Panc1 (cell line): Measurements from ENCODE around the gene LAMC3.

Experiments used
- POLR2AphosphoS5 ChIP-seq: IDR thresholded peaks from 2 replicates; pipeline ENCODE4 v1.6.1; 2012; ENCODE audit warnings: mild to moderate bottlenecking, low read depth, low read length, moderate library complexity
- TF ChIP-seq, protein P1 (sequence below): fragments of 450-650 bp; IDR thresholded peaks from 2 replicates; pipeline ENCODE4 v1.5.1; 2017; ENCODE audit warnings: mild to moderate bottlenecking

DNA sequence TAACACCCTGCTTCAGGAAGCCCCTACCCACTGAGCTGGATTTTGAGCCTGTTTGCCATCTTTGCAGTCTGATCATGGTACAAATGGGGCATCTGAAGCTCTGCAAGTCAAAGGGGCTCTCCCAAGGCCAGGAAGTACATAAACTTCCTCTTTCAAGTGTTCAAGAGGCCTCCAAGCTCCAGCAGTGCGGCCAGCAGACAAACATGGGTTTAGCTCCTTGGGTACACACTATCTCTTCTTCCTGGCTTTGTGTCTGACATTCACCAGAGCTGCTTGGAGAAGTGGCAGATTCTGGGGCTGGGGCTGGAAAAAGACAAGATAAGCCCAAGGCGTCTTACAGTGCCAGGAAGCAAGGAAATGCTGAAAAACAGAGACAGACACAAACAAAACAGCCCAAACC lies 34.1 kb downstream of the LAMC3 start:
- TF ChIP-seq POLR2AphosphoS5, result no peak
- TF ChIP-seq, protein P1, sequence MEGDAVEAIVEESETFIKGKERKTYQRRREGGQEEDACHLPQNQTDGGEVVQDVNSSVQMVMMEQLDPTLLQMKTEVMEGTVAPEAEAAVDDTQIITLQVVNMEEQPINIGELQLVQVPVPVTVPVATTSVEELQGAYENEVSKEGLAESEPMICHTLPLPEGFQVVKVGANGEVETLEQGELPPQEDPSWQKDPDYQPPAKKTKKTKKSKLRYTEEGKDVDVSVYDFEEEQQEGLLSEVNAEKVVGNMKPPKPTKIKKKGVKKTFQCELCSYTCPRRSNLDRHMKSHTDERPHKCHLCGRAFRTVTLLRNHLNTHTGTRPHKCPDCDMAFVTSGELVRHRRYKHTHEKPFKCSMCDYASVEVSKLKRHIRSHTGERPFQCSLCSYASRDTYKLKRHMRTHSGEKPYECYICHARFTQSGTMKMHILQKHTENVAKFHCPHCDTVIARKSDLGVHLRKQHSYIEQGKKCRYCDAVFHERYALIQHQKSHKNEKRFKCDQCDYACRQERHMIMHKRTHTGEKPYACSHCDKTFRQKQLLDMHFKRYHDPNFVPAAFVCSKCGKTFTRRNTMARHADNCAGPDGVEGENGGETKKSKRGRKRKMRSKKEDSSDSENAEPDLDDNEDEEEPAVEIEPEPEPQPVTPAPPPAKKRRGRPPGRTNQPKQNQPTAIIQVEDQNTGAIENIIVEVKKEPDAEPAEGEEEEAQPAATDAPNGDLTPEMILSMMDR, result no peak
